Stomach (tissue), 9 donors: ENCODE data around the gene RSU1. TPM values are rescaled to one million over a fixed set of nuclear protein-coding genes. Genes with fewer than 3 reads are reported as not detected.

Source experiments
- DNase-seq, 2 donors: peaks; one replicate each; pipeline versions ENCODE4 v3.0.0 to v3.0.0-alpha.2; 2013 to 2019
- H3K27ac ChIP-seq, 5 donors: fragments of 200-600 bp in 4 of 5; sonication (generic) in 4 of 5; one replicate each; pipeline ENCODE4 v1.5.1; 2013 to 2019; ENCODE audit warnings: mild to moderate bottlenecking in 1 of 5, moderate library complexity in 1 of 5
- H3K27me3 ChIP-seq, 3 donors: fragments of 200-600 bp; sonication (generic); one replicate each; pipeline ENCODE4 v1.5.1; 2017 to 2019; ENCODE audit warnings: mixed run types in 1 of 3
- H3K36me3 ChIP-seq, 4 donors: fragments of 200-600 bp; sonication (generic); 1 replicate in 3 of 4; 2 replicates in 1 of 4; pipeline ENCODE4 v1.5.1; 2016 to 2019
- H3K4me1 ChIP-seq, 4 donors: fragments of 200-600 bp; sonication (generic); one replicate each; pipeline ENCODE4 v1.5.1; 2016 to 2019
- H3K4me3 ChIP-seq, 4 donors: fragments of 200-600 bp; sonication (generic) in 3 of 4; one replicate each; pipeline ENCODE4 v1.5.1; 2016 to 2019; ENCODE audit warnings: mild to moderate bottlenecking in 1 of 4
- H3K9me3 ChIP-seq, 4 donors: fragments of 200-600 bp; sonication (generic); one replicate each; pipeline ENCODE4 v1.5.1; 2016 to 2019
- EP300 ChIP-seq: sonication (generic); formaldehyde crosslinking; IDR thresholded peaks from one replicate; pipeline ENCODE4 v1.6.1; 2017; ENCODE audit warnings: antibody characterized with exemption
- POLR2A ChIP-seq, 4 donors: fragments of 450-650 bp; IDR thresholded peaks; one replicate each; pipeline ENCODE4 v1.6.1; 2016; ENCODE audit warnings: antibody characterized with exemption in 4 of 4, control low read depth in 2 of 4, mild to moderate bottlenecking in 1 of 4, moderate library complexity in 1 of 4
- POLR2AphosphoS5 ChIP-seq, 3 donors: sonication (generic); formaldehyde crosslinking; IDR thresholded peaks; one replicate each; pipeline ENCODE4 v1.6.1; 2016; ENCODE audit warnings: antibody characterized with exemption in 3 of 3
- WGBS, 5 donors: extraction: QIAGEN DNeasy Blood & Tissue Kit in 3 of 5; methylation state at CpG; one replicate each; pipeline versions ENCODE4 v1.1.5 to v1.1.7; 2013 to 2018; 5-methylcytosine and 5-hydroxymethylcytosine counted together
- intact Hi-C: fragments of 100-400 bp; cut with DNase I; formaldehyde crosslinking; loops from one replicate; pipeline ENCODE4 v1.15.1; 2023; ENCODE audit warnings: low total_unique reads
- polyA plus RNA-seq, 3 donors: library from polyadenylated mRNA; stranded (reverse); fragments of 200-250 nt; gene quantifications; one replicate each; pipeline ENCODE4 v1.2.3, GENCODE V29; 2013
- total RNA-seq, 5 donors: library from RNA; depleted of rRNA; stranded (reverse); fragments of >200 nt; gene quantifications; one replicate each; pipeline versions ENCODE4 v1.1.0 to v1.2.3, GENCODE V29; 2014 to 2016
- TF ChIP-seq, protein P1 (sequence below), 7 experiments: fragments of 450-650 bp in 4 of 7; fragments of 200-600 bp in 3 of 7; sonication (generic) in 3 of 7; IDR thresholded peaks; one replicate each; pipeline ENCODE4 v1.5.1; 2016 to 2019; ENCODE audit warnings: antibody characterized with exemption in 7 of 7, control low read depth in 2 of 7, mild to moderate bottlenecking in 1 of 7
- donor health status: healthy with polysubstance abuse.
- donor health status: Bipolar disorder and iron deficiency.
- donor health status: healthy.

Gene RSU1
- total and polyA plus RNA-seq, 8 donors, result 8.7 to 43.8 (median 40.4) TPM

DNA sequence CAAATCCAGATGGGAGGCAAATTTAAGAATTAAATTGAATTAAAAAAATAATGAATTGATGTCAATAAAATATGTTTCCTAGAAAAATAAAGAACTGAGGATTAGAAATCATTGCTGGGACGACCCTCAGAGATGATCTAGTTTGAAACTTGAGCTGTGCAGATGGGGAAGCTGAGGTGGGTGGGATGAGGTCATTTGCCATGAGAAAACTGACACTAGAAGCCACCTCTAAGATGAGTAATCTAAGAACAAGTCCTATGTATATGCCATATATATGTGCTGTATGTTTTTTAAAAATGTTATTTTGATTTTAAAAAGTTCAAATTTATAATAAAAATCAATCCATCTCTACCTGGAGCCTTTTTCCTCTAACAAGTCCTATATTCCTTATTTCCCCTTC is 135.7 kb downstream of the RSU1 start:
- Histone ChIP-seq H3K36me3 (no peaks in the 10 kb centered on the region), H3K27ac (no peak overlapping the region), H3K9me3 (no peaks in the 10 kb centered on the region), H3K27me3 (no peaks in the 10 kb centered on the region), H3K4me3 (no peak overlapping the region), H3K4me1 (no peaks in the 10 kb centered on the region)
- intact Hi-C loops, result no loop called here
- DNase-seq, result no peak
- TF ChIP-seq POLR2A (IDR thresholded peaks at IDR 0.05), result no peak
- TF ChIP-seq, protein P1, sequence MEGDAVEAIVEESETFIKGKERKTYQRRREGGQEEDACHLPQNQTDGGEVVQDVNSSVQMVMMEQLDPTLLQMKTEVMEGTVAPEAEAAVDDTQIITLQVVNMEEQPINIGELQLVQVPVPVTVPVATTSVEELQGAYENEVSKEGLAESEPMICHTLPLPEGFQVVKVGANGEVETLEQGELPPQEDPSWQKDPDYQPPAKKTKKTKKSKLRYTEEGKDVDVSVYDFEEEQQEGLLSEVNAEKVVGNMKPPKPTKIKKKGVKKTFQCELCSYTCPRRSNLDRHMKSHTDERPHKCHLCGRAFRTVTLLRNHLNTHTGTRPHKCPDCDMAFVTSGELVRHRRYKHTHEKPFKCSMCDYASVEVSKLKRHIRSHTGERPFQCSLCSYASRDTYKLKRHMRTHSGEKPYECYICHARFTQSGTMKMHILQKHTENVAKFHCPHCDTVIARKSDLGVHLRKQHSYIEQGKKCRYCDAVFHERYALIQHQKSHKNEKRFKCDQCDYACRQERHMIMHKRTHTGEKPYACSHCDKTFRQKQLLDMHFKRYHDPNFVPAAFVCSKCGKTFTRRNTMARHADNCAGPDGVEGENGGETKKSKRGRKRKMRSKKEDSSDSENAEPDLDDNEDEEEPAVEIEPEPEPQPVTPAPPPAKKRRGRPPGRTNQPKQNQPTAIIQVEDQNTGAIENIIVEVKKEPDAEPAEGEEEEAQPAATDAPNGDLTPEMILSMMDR (IDR thresholded peaks at IDR 0.05), result no peak
- no peak for TF ChIP-seq POLR2AphosphoS5 (IDR thresholded peaks at IDR 0.05)
- no peak for TF ChIP-seq EP300
- WGBS, 5 donors, result 76 to 84% (median 79%) methylated on average over 1 of the region's 1 CpG

DNA sequence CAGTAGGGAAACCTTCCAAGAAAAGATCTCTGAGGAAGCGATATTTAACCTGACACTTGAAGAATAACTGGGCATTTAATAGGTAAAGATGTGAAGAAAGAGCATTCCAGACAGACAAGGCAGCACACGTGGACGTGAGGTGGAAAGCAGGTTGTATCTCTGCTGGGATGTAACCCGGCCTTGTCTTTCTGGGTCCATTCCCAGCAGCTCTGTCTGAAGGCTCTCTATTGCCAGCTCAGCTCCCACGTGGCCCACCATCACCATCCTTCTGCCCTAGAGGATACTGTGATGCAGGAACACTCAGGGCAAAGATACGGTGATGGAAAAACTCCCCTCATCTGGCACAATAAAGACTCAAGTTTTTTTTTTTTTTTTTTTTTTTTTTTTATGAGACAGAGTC is 137.7 kb downstream of the RSU1 start:
- no peaks in the 10 kb centered on the region for H3K9me3 ChIP-seq
- H3K4me3 ChIP-seq, result no peak overlapping the region
- intact Hi-C loops, result no loop called here
- no peaks in the 10 kb centered on the region for H3K36me3 ChIP-seq
- H3K27ac ChIP-seq, result no peak overlapping the region
- WGBS, 5 donors, result 93 to 99% (median 96%) methylated on average over 6 of the region's 6 CpGs
- no peaks in the 10 kb centered on the region for H3K27me3 ChIP-seq
- no peak for DNase-seq
- no peaks in the 10 kb centered on the region for H3K4me1 ChIP-seq
- no peak for TF ChIP-seq POLR2A (IDR thresholded peaks at IDR 0.05)

DNA sequence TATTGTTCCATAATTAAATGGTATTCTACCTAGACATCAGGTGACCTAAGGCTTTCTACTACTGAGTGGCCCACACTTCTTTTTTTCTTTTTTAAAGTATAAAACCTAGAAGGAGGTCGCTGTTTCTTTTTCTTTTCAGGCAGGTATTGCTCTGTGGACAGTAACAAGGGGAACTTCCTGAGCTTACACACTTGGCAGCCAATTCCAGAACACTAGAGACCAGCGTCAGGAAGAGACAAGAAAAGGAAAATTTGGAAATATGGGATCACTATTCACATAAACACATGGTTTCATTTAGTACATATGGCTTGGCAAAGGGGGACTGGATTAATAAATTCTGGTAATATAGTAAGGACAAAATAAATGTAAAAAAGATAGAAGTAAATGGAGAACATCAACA is 141.9 kb downstream of the RSU1 start:
- H3K4me3 ChIP-seq, result no peak overlapping the region
- 85 to 94% (median 88%) methylated on average over 2 of the region's 2 CpGs for WGBS, 5 donors
- no peak overlapping the region for H3K27ac ChIP-seq
- H3K27me3 ChIP-seq, result no peaks in the 10 kb centered on the region
- no peaks in the 10 kb centered on the region for H3K9me3 ChIP-seq
- H3K4me1 ChIP-seq, result no peaks in the 10 kb centered on the region
- H3K36me3 ChIP-seq, result no peaks in the 10 kb centered on the region
- TF ChIP-seq, protein P1 (IDR thresholded peaks at IDR 0.05), result no peak
- TF ChIP-seq POLR2AphosphoS5 (IDR thresholded peaks at IDR 0.05) (no peak), EP300 (no peak), POLR2A (IDR thresholded peaks at IDR 0.05) (no peak)
- no peak for DNase-seq
- intact Hi-C loops, result no loop called here

DNA sequence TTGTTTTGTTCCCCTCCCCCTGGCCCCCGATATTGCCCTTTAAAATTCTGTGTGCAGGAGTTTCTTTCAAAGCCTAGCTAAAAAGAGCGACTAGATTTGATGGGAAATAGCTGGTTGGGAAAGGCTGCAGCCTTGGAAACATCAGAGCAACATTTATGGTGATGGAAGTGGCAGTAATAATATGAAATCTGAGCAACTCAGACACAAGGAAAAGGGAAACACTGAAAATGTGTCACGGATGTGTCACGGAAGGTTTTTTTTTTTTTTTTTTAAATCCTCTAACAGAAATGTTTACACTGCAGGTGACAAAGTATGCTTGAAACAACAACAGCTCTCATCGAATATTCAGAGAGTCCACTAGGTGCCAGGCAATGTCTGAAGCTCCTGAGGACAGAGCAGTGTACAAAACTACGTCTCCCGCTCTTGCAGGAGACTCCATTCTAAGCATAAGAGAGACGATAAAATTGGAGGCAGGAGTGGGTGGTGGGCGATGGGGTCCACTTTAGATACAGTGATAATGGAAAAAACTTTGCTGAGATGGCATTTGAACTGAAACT is 143.0 kb downstream of the RSU1 start:
- TF ChIP-seq POLR2A (IDR thresholded peaks at IDR 0.05) (no peak), POLR2AphosphoS5 (IDR thresholded peaks at IDR 0.05) (no peak), EP300 (no peak)
- TF ChIP-seq, protein P1 (IDR thresholded peaks at IDR 0.05), result no peak
- no peak for DNase-seq
- H3K4me1 ChIP-seq, result no peaks in the 10 kb centered on the region
- H3K27ac ChIP-seq, result no peak overlapping the region
- H3K27me3 ChIP-seq, result no peaks in the 10 kb centered on the region
- H3K36me3 ChIP-seq, result peaks cover 0 to 5% (median under 1%) of the 10 kb centered on the region in 4 donors
- H3K4me3 ChIP-seq, result no peak overlapping the region
- H3K9me3 ChIP-seq, result no peaks in the 10 kb centered on the region
- 81 to 87% (median 83%) methylated on average over 9 of the region's 9 CpGs for WGBS, 5 donors
- intact Hi-C loops, result no loop called here

DNA sequence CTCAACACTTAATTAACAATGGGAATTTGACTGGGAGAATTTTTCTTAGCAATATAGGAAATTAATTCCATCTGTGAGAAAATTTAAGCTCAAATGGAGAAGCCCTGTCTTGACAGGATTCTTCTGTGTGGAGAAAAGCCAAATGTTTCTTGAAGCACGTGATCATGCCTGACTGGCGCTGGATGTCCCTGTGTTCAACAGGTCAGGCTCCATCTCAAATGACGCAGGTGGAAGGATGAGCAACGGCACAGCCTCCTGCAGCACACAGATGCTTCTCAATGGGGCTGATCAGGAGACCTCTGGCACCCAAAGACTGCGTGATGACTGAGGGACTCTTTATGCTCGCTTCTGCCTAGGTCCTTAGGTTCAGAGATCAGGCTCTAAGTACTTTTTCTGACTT is 143.8 kb downstream of the RSU1 start:
- H3K27ac ChIP-seq, result no peak overlapping the region
- intact Hi-C loops, result no loop called here
- WGBS, 5 donors, result 83 to 89% (median 88%) methylated on average over 6 of the region's 6 CpGs
- H3K4me3 ChIP-seq, result no peak overlapping the region
- no peak for DNase-seq
- TF ChIP-seq POLR2AphosphoS5 (IDR thresholded peaks at IDR 0.05) (no peak), EP300 (no peak), POLR2A (IDR thresholded peaks at IDR 0.05) (no peak)
- TF ChIP-seq, protein P1 (IDR thresholded peaks at IDR 0.05), result no peak
- peaks cover 0 to 5% (median 2%) of the 10 kb centered on the region in 4 donors for H3K36me3 ChIP-seq
- no peaks in the 10 kb centered on the region for H3K4me1 ChIP-seq
- H3K27me3 ChIP-seq, result no peaks in the 10 kb centered on the region
- no peaks in the 10 kb centered on the region for H3K9me3 ChIP-seq
